HL-60/S4 treated with phorbol 12-myristate 13-acetate at 8.2 ng/mL for 4 days and 3 days (cell line): Measurements from ENCODE around the gene DPP10.
"Not testable (repeated sequence)": the region's sequence is repeated elsewhere in the genome, so short reads cannot be mapped to it uniquely, and the experiment has no call there.

Experiments
- in situ Hi-C: fragments of 300-500 bp; cut with MboI; formaldehyde crosslinking; loops from 2 replicates; pipeline ENCODE4 v1.15.0; 2022; ENCODE audit warnings: low sequenced_read_pairs

The DPP10 gene

DNA sequence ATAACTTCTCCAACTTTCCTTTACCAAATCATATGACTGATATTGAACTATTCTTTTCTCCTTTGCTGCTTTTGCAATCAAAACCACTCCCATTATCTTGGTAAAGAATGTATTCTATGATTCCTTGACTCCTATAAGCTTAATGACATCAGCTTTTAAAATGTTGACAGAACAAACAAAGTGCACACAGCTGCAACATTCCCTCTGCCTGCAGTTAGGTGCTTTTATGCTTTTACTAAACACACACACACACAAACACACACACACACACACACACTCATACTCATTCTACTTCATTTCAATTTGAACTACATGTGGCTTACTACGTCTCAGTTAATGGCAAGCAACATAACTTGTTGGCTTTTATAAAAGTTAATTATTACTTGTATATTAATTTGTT is 946.6 kb downstream of the DPP10 start:
- in situ Hi-C loops: no loop called here

DNA sequence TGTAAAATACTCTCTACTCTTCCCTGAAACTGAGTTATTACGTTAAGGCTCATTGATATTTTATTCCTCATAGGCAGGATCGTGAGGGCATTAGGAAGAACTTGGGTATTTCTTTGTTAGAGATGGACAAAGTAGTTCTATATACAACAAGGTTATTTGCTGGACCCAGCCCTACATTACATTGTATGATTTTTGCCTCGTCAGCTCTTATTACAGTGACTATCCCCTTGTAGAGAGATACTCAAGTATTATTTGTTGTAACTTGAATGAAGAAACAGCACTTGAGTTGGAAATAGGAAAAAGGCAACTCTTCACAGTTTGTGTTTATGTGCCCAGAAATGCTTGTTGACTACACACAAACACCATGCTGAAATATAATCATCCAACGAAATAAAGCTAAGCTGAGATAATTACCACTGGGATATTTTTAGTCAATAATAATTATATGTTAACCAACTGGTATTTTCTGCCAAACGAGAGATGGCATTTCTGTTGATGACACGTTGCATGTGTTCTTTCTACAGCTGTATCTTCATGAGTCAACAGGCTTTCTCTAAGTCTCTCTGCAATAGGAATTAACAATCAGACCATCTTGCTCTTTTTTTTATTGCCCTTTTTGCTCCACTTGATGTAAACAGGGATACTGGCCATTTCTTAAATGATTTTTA is 947.6 kb downstream of the DPP10 start:
- in situ Hi-C loops: no loop called here

GRCh38 chr2:115396579-115396978 is 954.1 kb downstream of the DPP10 start:
- in situ Hi-C loops: no loop called here

- in situ Hi-C loops: no loop called here
These were observed 958.5 kb downstream of the DPP10 start for GRCh38 chr2:115400940-115401339.

DNA sequence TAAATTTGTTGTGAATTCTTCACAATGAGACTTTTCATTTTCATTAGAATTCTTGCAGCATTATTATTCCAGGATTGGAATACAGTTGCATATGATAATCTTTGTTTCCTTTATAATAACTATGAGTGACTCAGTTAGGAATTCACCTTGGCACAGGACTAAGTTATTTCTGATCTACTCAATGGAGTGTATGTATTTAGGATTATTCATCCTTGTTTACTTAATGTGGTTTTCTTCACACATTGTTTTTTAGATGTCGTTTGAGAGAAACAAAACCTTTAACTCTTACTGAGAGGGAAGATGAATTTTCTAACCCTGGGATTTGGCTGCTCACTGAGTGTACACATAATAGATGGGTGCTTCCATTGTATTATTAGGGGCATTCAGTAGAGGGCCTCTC is 970.1 kb downstream of the DPP10 start:
- in situ Hi-C loops: no loop called here

GRCh38 chr2:115413791-115414190 is 971.4 kb downstream of the DPP10 start:
- in situ Hi-C loops: no loop called here

- in situ Hi-C loops: no loop called here
These were observed 972.0 kb downstream of the DPP10 start for GRCh38 chr2:115414466-115414865.

GRCh38 chr2:115422004-115422634 is 979.7 kb downstream of the DPP10 start:
- in situ Hi-C loops: no loop called here

DNA sequence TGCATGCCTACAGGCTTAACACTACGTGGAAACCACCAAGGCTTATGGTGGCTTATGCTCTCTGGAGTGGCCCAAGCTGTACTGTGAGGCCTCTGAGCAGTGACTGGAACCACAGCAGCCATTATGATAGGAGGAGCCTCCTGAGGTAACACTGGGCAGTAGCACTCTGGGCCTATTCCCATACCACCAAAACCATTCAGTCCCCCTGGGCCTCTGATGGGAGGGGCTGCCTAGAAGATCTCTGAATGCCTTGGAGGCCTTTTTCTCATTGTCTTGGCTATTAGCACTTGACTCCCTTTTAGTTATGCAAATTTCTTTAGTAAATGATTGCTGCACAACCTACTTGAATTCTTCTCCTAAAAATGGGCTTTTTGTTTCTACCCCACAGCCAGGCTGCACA is 985.0 kb downstream of the DPP10 start:
- in situ Hi-C loops: no loop called here

DNA sequence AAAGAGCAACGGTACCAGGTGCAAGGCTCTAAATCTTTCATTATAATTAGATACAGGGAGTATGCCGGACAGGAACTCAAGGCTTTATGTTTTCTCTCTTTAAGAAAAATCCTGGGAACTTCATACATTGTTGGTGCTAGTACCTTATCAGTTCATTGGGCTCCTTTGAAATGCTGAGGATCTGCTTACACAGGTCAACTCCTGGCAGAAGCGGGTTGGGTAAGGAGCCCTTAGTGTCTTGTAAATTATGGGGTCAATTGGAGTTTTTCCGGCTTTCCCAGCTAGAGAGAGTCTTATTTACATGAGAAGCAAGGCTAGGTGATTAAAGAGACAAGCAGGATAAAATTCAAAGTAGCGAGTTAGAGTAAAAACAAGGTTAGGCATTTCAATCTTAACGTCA is 998.3 kb downstream of the DPP10 start:
- in situ Hi-C loops: not testable (repeated sequence)

DNA sequence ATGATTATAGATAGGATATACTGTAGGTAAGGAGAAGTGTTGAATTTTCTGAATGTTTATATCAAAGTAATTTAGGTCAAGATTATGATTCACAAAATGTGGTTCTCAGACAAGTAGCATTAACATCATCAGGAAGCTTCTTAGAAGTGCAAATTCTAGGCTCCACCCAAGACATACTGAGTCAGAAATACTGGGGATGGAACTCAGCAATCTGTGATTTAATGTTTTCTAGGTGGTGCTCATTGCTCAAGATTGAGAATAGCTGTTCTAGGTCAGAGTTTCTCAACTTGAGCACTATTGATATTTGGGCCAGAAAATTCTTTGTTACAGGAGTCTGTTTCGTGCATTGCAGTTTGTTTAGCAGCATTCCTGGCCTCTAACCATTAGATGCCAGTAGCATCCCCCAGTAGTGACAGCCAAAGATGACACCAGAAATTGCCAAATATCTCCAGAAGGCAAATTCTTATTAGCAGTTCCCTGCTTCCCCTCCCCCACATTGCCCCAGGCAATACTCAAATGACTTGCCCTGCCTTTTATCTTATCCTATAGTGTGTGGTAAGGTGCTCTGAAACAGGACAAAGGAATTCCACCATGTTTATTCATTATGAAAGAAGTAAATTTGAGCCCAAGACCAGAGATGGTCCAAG is 1001.2 kb downstream of the DPP10 start:
- in situ Hi-C loops: no loop called here

DNA sequence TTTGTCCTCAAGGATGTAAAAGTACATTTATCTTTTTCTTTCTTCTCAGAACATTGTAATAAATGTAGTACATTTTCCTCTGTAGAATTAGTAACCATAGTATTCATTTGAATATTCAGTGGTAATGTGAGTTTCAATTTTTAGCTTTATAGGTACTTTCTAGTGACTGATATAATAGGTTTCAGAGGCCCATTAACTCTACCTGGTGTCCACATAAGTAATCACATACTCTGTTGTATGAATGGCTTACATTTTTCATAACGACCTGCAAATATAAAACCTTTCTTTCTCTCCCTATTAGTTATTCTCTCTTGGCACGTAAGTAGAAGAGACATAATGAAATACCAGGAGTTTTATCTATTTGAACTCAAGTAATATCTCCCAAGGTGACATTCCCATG is 1017.6 kb downstream of the DPP10 start:
- in situ Hi-C loops: no loop called here

DNA sequence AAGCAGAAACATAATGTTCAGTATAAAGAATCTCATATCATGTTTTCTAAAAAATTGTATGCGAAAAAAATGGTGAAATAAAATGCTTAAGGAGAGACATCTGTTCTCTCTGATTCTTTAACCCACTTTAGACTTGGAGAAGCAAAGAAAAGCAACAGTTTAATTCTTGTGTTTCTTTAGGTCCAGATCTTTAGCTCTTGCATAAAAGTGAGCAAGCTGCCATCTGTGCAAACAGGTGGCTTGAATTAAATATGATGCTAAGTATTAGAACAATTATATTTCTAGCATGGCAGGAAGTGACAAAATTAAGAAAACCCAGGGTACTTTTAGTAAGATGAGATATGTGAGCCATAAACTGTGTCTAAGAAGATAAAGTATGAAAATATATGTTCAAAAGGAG is 1038.3 kb downstream of the DPP10 start:
- in situ Hi-C loops: no loop called here

- in situ Hi-C loops: no loop called here
These were observed 1039.4 kb downstream of the DPP10 start for GRCh38 chr2:115481842-115482241.

- in situ Hi-C loops: no loop called here
These were observed 1041.2 kb downstream of the DPP10 start for GRCh38 chr2:115483666-115484065.

- in situ Hi-C loops: no loop called here
These were observed 1042.0 kb downstream of the DPP10 start for GRCh38 chr2:115484486-115484885.

DNA sequence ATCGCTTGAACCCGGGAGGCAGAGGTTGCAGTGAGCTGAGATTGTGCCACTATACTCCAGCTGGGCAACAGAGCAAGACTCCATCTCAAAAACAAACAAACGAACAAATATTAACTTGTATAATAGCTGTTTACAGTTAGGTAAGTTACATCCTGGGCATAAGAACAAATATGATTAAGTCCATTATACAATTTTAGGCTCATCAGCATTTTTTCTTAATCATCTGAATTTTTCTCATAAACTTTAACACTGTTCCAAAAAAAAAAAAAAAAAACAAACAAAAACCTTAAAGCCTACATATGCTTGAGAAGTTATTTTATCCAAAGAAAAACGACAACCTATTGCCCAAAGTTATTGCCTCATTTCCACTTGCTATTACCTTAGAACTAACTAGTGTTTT is 1042.5 kb downstream of the DPP10 start:
- in situ Hi-C loops: no loop called here

DNA sequence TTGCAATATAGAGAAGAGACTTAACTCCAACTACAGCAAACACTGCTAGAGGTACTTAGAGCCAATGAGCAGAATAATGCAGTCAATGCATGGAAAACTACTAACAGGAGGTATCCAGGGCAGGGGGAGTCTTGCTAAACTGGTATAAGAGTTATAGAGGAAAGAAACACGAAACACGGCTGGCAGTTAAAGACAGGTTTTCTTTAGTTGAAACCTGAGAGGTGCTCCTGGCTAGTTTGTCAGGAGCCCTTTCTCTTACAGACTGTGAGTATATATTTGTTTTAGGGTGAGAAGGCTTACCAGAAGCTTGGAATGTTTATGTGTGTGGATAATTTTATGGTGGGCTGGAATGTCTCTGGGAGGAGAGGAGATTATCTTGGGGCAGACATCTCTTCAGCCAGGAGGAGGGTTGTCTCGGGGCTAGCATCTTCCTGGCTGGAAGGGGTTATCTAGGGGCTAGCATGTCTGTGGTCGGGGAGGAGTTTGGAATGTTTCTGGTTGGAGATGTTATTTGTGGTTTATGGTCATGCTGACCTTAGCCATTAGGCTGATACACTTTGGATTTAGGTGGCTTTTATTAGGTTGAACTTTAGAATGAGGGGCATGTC is 1048.8 kb downstream of the DPP10 start:
- in situ Hi-C loops: no loop called here

GRCh38 chr2:115505331-115505730 is 1062.9 kb downstream of the DPP10 start:
- in situ Hi-C loops: no loop called here

GRCh38 chr2:115520727-115521126 is 1078.3 kb downstream of the DPP10 start:
- in situ Hi-C loops: no loop called here

DNA sequence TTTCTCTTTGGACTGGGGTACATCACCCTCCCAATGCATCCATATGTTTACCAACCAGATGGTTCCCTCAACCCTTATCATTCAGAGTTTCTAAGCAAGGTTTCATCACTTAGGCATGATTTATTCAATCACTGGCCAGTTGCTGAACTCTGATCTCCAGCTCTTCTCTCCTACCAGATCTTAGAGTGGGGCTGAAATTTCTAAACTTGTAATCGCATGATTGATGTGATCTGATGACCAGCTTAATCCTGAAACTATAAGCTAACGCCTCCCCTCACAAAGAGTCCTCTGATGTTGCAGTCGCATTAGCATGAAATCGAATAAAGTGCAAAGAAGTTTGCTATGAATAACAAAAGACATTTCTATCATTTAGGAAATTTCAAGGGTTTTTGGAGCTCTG is 1082.0 kb downstream of the DPP10 start:
- in situ Hi-C loops: no loop called here

DNA sequence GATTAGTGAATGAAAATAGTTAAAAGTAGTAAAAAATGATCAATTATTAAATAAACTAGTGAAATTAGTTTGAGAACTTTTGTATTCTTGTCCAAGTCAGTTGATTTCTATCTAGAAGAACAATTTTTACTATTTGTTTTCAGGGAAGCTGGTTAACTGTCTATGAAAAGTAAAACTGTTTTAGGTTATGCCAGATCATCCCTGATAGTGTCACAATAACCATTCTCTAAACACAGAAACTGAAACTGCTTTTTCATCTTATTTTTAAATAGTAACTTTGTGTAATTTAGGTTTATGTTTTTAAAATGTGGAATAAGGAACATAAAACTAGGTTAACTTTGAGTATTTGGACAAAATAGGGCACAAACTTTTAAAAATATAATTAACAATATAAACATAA is 1087.2 kb downstream of the DPP10 start:
- in situ Hi-C loops: no loop called here
